Karpas-422 (cell line): Measurements from ENCODE around the gene KRTAP10-8. TPM values are rescaled to one million over a fixed set of nuclear protein-coding genes. Genes with fewer than 3 reads are reported as not detected.
A peak's percentile ranks its signal among the peaks of the same experiment; 100 is the strongest.

Experiments
- DNase-seq: peaks from one replicate; pipeline ENCODE4 v3.0.0-alpha.2; 2015
- H2AFZ ChIP-seq: fragments of 200-600 bp; sonication (generic); 2 replicates; pipeline ENCODE4 v1.6.1; 2014; ENCODE audit warnings: antibody characterized with exemption, low read length, mixed read lengths
- H3K27ac ChIP-seq: fragments of 200-600 bp; sonication (generic); 2 replicates; pipeline ENCODE4 v1.5.1; 2014; ENCODE audit warnings: mild to moderate bottlenecking, low read length, moderate library complexity
- H3K27me3 ChIP-seq: fragments of 200-600 bp; sonication (generic); 2 replicates; pipeline ENCODE4 v1.6.1; 2014; ENCODE audit warnings: low read length, mixed read lengths
- H3K36me3 ChIP-seq: fragments of 200-600 bp; sonication (generic); 2 replicates; pipeline ENCODE4 v1.6.1; 2014; ENCODE audit warnings: low read length, mixed read lengths; ENCODE audit not compliant: insufficient read depth
- H3K4me1 ChIP-seq: fragments of 200-600 bp; sonication (generic); 2 replicates; pipeline ENCODE4 v1.6.1; 2014; ENCODE audit warnings: mild to moderate bottlenecking, low read length, mixed read lengths
- H3K4me2 ChIP-seq: fragments of 200-600 bp; sonication (generic); 2 replicates; pipeline ENCODE4 v1.6.1; 2014; ENCODE audit warnings: low read length, low read depth, mild to moderate bottlenecking; ENCODE audit not compliant: poor library complexity, severe bottlenecking
- H3K4me3 ChIP-seq: fragments of 200-600 bp; sonication (generic); 2 replicates; pipeline ENCODE4 v1.5.1; 2014; ENCODE audit warnings: mild to moderate bottlenecking, antibody characterized with exemption, low read length, mixed read lengths
- H3K79me2 ChIP-seq: fragments of 200-600 bp; sonication (generic); 2 replicates; pipeline ENCODE4 v1.6.1; 2014; ENCODE audit warnings: mild to moderate bottlenecking, low read length, mixed read lengths
- H3K9ac ChIP-seq: fragments of 200-600 bp; sonication (generic); 2 replicates; pipeline ENCODE4 v1.6.0; 2014; ENCODE audit warnings: low read length
- H3K9me2 ChIP-seq: fragments of 200-600 bp; sonication (generic), shearing (Covaris generic); replicated peaks from 2 replicates; pipeline ENCODE4 v1.6.0; 2014; ENCODE audit warnings: mild to moderate bottlenecking, low read length, moderate library complexity; ENCODE audit not compliant: insufficient read depth
- H3K9me3 ChIP-seq: fragments of 300-700, 200-600 bp; sonication (generic); 2 replicates; pipeline ENCODE4 v1.6.1; 2014; ENCODE audit warnings: low read length, mixed read lengths
- H4K20me1 ChIP-seq: fragments of 200-600 bp; sonication (generic); 2 replicates; pipeline ENCODE4 v1.6.1; 2014; ENCODE audit warnings: mild to moderate bottlenecking, antibody characterized with exemption, low read length, low read depth; ENCODE audit not compliant: insufficient read depth
- total RNA-seq: library from RNA; depleted of rRNA; stranded (reverse); fragments of >200 nt; shearing (Covaris generic); gene quantifications from 2 replicates; pipeline ENCODE4 v1.2.3, GENCODE V29; 2014; ENCODE audit warnings: low replicate concordance; rRNA removed

The KRTAP10-8 gene
- not detected in 2 replicates for total RNA-seq

DNA sequence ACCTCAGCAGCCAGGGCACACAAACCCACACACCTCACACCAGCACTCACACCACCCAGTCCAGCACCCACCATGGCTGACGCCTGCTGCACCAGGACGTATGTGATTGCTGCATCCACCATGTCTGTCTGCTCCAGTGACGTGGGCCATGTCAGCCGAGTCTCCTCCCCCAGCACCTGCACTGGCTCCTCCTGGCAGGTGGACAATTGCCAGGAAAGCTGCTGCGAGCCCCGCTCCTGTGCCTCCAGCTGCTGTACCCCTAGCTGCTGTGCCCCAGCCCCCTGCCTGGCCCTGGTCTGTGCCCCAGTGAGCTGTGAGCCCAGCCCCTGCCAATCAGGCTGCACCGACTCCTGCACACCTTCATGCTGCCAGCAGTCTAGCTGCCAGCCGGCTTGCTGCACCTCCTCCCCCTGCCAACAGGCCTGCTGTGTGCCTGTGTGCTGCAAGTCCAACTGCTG, at the start of gene KRTAP10-8:
TSS of gene KRTAP10-8 (plus strand) at position 51 of the 458 bp plus-strand sequence. CDS start at position 73, 22 bp downstream.
- H3K27me3 ChIP-seq = no peaks in the 10 kb centered on the region
- no peak within 1 kb of the TSS for H3K9ac ChIP-seq
- H4K20me1 ChIP-seq = no peaks in the 10 kb centered on the region
- no peak within 1 kb of the TSS for H3K4me3 ChIP-seq
- no peak for DNase-seq
- no peaks in the 10 kb centered on the region; the same call in 1 of the 2 replicates for H3K9me3 ChIP-seq
- no peaks in the 10 kb centered on the region for H3K36me3 ChIP-seq
- no peaks in the 10 kb centered on the region for H3K4me1 ChIP-seq
- H3K4me2 ChIP-seq = no peak within 1 kb of the TSS
- H3K27ac ChIP-seq = no peak within 1 kb of the TSS
- H3K9me2 ChIP-seq = no peaks in the 10 kb centered on the region
- H2AFZ ChIP-seq = no peak within 1 kb of the TSS
- no peaks in the 10 kb centered on the region for H3K79me2 ChIP-seq

DNA sequence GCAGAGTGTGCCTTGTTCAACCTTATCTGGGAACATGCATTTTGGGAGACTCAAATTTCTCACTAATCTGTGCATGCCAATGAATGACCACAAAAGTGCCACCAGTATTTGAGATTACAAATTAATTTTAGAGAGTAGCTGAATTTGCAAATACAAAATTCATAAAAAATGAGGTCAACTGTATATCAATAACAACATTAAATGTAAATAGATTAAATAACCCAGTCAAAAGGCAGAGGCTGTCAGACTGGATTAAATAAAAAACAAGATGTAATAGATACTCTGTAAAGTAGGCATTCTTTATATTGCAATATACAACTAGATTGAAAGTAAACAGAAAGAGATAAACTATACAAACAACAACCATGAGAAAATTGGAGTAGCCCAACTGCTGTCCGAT, 47.8 kb upstream of the KRTAP10-8 start:
- H4K20me1 ChIP-seq = no peaks in the 10 kb centered on the region
- DNase-seq = no peak

GRCh38 chr21:44564886-44565598, 46.8 kb upstream of the KRTAP10-8 start:
- no peak overlapping the region for H3K9ac ChIP-seq
- no peak for DNase-seq
- H3K79me2 ChIP-seq = no peaks in the 10 kb centered on the region
- no peaks in the 10 kb centered on the region for H3K9me2 ChIP-seq
- H3K36me3 ChIP-seq = no peaks in the 10 kb centered on the region
- H2AFZ ChIP-seq = no peak overlapping the region
- no peaks in the 10 kb centered on the region for H4K20me1 ChIP-seq
- H3K4me2 ChIP-seq = no peak overlapping the region
- no peak overlapping the region for H3K27ac ChIP-seq
- no peaks in the 10 kb centered on the region for H3K9me3 ChIP-seq
- no peak overlapping the region for H3K4me3 ChIP-seq
- no peaks in the 10 kb centered on the region for H3K27me3 ChIP-seq
- peaks cover 11% of the 10 kb centered on the region for H3K4me1 ChIP-seq

More for the DNA sequence above, 47.8 kb upstream of the KRTAP10-8 start:
- no peak overlapping the region for H3K4me2 ChIP-seq
- H3K36me3 ChIP-seq = no peaks in the 10 kb centered on the region
- H3K4me3 ChIP-seq = no peak overlapping the region
- no peak overlapping the region for H3K27ac ChIP-seq
- no peaks in the 10 kb centered on the region for H3K9me3 ChIP-seq
- no peak overlapping the region for H3K9ac ChIP-seq
- no peaks in the 10 kb centered on the region for H3K27me3 ChIP-seq
- peaks cover 11% of the 10 kb centered on the region for H3K4me1 ChIP-seq
- no peaks in the 10 kb centered on the region for H3K9me2 ChIP-seq
- no peak overlapping the region for H2AFZ ChIP-seq
- H3K79me2 ChIP-seq = no peaks in the 10 kb centered on the region

DNA sequence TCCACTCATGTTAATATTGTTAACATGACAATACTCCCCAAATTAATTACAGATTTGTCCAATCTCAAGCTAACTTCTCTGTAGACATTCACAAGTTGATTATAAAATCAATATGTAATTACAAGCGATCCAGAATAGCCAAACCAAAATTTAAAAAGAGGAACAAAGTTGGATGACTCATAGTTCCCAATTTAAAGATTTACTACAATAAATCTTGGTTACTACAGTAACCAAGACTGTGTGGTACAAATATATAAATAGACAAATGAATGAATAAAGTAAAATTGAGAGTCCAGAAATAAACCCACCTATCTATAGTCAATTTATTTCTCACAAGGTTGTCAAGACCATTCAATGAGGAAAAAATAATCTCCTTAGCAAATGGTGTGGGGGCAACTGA, 45.5 kb upstream of the KRTAP10-8 start:
- Histone ChIP-seq H3K27me3 (no peaks in the 10 kb centered on the region), H3K36me3 (no peaks in the 10 kb centered on the region), H3K4me1 (peaks cover 11% of the 10 kb centered on the region), H3K9ac (no peak overlapping the region), H3K79me2 (no peaks in the 10 kb centered on the region), H3K9me2 (no peaks in the 10 kb centered on the region), H3K4me3 (no peak overlapping the region), H3K27ac (no peak overlapping the region), H2AFZ (no peak overlapping the region), H4K20me1 (no peaks in the 10 kb centered on the region), H3K9me3 (no peaks in the 10 kb centered on the region), H3K4me2 (peak overlapping the region; percentile 10)
- peak; percentile 68 for DNase-seq

DNA sequence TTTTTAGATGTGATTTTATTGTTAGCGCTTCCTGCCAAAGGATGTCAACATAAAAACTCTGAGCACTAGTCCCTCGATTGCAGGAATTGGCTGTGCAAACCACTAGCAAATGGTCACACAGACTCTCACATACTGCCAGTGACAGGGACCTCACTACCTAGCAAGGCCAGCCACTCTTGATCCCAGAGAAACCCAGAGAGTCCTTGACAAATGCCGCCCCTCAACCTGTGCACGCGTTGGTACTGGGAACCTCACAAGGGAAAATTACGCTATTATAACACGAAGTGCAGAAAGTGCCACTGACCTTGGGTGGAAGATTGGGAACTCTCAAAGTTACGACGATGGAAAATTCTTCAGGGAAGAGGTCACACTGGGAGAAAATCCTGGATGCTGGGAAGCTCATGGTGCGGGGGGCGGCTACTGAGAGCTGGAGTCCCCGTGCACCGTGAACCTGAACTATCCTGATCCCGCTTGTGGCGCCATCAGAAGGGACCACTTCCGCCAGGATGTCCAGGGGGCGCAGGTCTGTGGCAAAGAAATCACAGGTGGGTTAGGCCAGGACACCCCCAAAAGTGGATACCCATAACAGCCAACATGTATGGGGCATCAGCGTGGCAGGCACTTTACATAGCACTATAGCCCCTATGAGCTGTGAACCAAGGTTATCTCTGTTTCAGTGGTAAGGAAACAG, 44.3 kb upstream of the KRTAP10-8 start:
- Histone ChIP-seq H3K9me3 (no peaks in the 10 kb centered on the region), H3K27ac (no peak overlapping the region), H3K79me2 (no peaks in the 10 kb centered on the region), H2AFZ (no peak overlapping the region), H3K4me3 (no peak overlapping the region), H3K4me2 (no peak overlapping the region), H3K9me2 (no peaks in the 10 kb centered on the region), H3K9ac (no peak overlapping the region), H3K27me3 (no peaks in the 10 kb centered on the region), H3K36me3 (no peaks in the 10 kb centered on the region), H4K20me1 (no peaks in the 10 kb centered on the region), H3K4me1 (peaks cover 11% of the 10 kb centered on the region)
- DNase-seq = no peak

GRCh38 chr21:44568261-44568660, 43.6 kb upstream of the KRTAP10-8 start:
- H3K27ac ChIP-seq = no peak overlapping the region
- H4K20me1 ChIP-seq = no peaks in the 10 kb centered on the region
- DNase-seq = no peak

GRCh38 chr21:44568667-44569556, 43.0 kb upstream of the KRTAP10-8 start:
- H4K20me1 ChIP-seq = no peaks in the 10 kb centered on the region
- H3K9me2 ChIP-seq = no peaks in the 10 kb centered on the region
- no peaks in the 10 kb centered on the region for H3K9me3 ChIP-seq
- no peak overlapping the region for H3K27ac ChIP-seq
- H3K36me3 ChIP-seq = no peaks in the 10 kb centered on the region
- DNase-seq = peak; percentile 48
- no peak overlapping the region for H3K4me3 ChIP-seq
- H3K27me3 ChIP-seq = no peaks in the 10 kb centered on the region
- no peaks in the 10 kb centered on the region for H3K79me2 ChIP-seq
- H3K4me1 ChIP-seq = peaks cover 11% of the 10 kb centered on the region
- H2AFZ ChIP-seq = 0 out of 2 replicates have a peak overlapping the region, but pooled peaks have one; percentile 20
- H3K4me2 ChIP-seq = no peak overlapping the region
- H3K9ac ChIP-seq = no peak overlapping the region

More at GRCh38 chr21:44568261-44568660, 43.6 kb upstream of the KRTAP10-8 start:
- Histone ChIP-seq H3K36me3 (no peaks in the 10 kb centered on the region), H3K4me3 (no peak overlapping the region), H3K9me2 (no peaks in the 10 kb centered on the region), H3K9ac (no peak overlapping the region), H3K27me3 (no peaks in the 10 kb centered on the region), H2AFZ (no peak overlapping the region), H3K9me3 (no peaks in the 10 kb centered on the region), H3K79me2 (no peaks in the 10 kb centered on the region), H3K4me2 (no peak overlapping the region), H3K4me1 (peaks cover 11% of the 10 kb centered on the region)
